ENCODE results near the gene DEPDC1B.

- TF ChIP-seq GATA1 (IDR thresholded peaks at IDR 0.05; ENCODE audit: low read depth, low read length) (no peak), POLR2A (IDR thresholded peaks at IDR 0.05; ENCODE audit: low read length) (no peak)
Observed at GRCh38 chr5:60634051-60634450, 65.9 kb downstream of the DEPDC1B start.

Measured in erythroblast (primary cell).